ENCODE data around the gene TOR1B.
"Not testable (repeated sequence)": the region's sequence is repeated elsewhere in the genome, so short reads cannot be mapped to it uniquely, and the experiment has no call there.

The TOR1B gene

GRCh38 chr9:129776938-129777768, 25.8 kb upstream of the TOR1B start:
- DNase-seq (ENCODE audit: low spot score), result peak; percentile 67

GRCh38 chr9:129777769-129778130, 25.2 kb upstream of the TOR1B start:
- DNase-seq (ENCODE audit: low spot score), result no peak

GRCh38 chr9:129778469-129778868, 24.5 kb upstream of the TOR1B start:
- no peak for DNase-seq (ENCODE audit: low spot score)

- no peak for DNase-seq (ENCODE audit: low spot score)
These were observed 23.3 kb upstream of the TOR1B start for GRCh38 chr9:129779560-129780190.

GRCh38 chr9:129781131-129781530, 21.9 kb upstream of the TOR1B start:
- no peak for DNase-seq (ENCODE audit: low spot score)

- DNase-seq (ENCODE audit: low spot score), result no peak
These were observed 21.0 kb upstream of the TOR1B start for GRCh38 chr9:129781981-129782380.

GRCh38 chr9:129783516-129784361, 19.2 kb upstream of the TOR1B start:
- peak; percentile 50 for DNase-seq (ENCODE audit: low spot score)

GRCh38 chr9:129784970-129785369, 18.0 kb upstream of the TOR1B start:
- DNase-seq (ENCODE audit: low spot score), result not testable (repeated sequence)

GRCh38 chr9:129785866-129786265, 17.1 kb upstream of the TOR1B start:
- no peak for DNase-seq (ENCODE audit: low spot score)

GRCh38 chr9:129786481-129786880, 16.5 kb upstream of the TOR1B start:
- DNase-seq (ENCODE audit: low spot score), result no peak

- no peak for DNase-seq (ENCODE audit: low spot score)
These were observed 8.4 kb upstream of the TOR1B start for GRCh38 chr9:129794549-129794948.

GRCh38 chr9:129796029-129796428, 7.0 kb upstream of the TOR1B start:
- not testable (repeated sequence) for DNase-seq (ENCODE audit: low spot score)

- no peak for DNase-seq (ENCODE audit: low spot score)
These were observed 4.0 kb upstream of the TOR1B start for GRCh38 chr9:129798973-129799372.

GRCh38 chr9:129801504-129801903, 1.5 kb upstream of the TOR1B start:
- DNase-seq (ENCODE audit: low spot score), result no peak

- no peak for DNase-seq (ENCODE audit: low spot score)
These were observed 684 bp downstream of the TOR1B start for GRCh38 chr9:129803676-129804060.

GRCh38 chr9:129806061-129806460, 3.1 kb downstream of the TOR1B start:
- no peak for DNase-seq (ENCODE audit: low spot score)

- DNase-seq (ENCODE audit: low spot score), result no peak
These were observed 6.4 kb downstream of the TOR1B start for GRCh38 chr9:129809346-129809745.

- DNase-seq (ENCODE audit: low spot score), result no peak
These were observed 7.1 kb downstream of the TOR1B start for GRCh38 chr9:129810116-129810515.

- DNase-seq (ENCODE audit: low spot score), result no peak
These were observed 7.8 kb downstream of the TOR1B start for GRCh38 chr9:129810788-129811187.

GRCh38 chr9:129811967-129812363, 9.0 kb downstream of the TOR1B start:
- DNase-seq (ENCODE audit: low spot score), result no peak

GRCh38 chr9:129812385-129812784, 9.4 kb downstream of the TOR1B start:
- DNase-seq (ENCODE audit: low spot score), result no peak

- no peak for DNase-seq (ENCODE audit: low spot score)
These were observed 10.7 kb downstream of the TOR1B start for GRCh38 chr9:129813661-129814060.

All from putamen (tissue), 1 donor.